K562 (cell line): ENCODE data around the gene UBE2E2. TPM values are rescaled to one million over a fixed set of nuclear protein-coding genes. Genes with fewer than 3 reads are reported as not detected.

Experiments used
- ATAC-seq: fragments of 200-7000 bp; cut with Tn5 transposase; 3 replicates; pipeline ENCODE4 v1.9.1; 2020; ENCODE audit warnings: moderate library complexity
- BruUV-seq: library from RNA; stranded (reverse); fragments of 400-500 nt; replicated peaks from 2 replicates; lab custom pipeline; 2021; lab: Mats Ljungman, UMichigan
- CTCF ChIA-PET: fragments of 300-600 bp; formaldehyde crosslinking; extraction: SDS; loops from one replicate; lab custom pipeline; 2021; ENCODE audit warnings: low intra/inter-chr PET ratio; lab: Yijun Ruan, JAX
- POLR2A ChIA-PET: fragments of 300-600, 350-650 bp; sonication (Branson Sonifier 250); formaldehyde crosslinking; extraction: SDS; loops from one replicate; lab custom pipeline; 2021; ENCODE audit warnings: antibody characterized with exemption, inconsistent platforms; lab: Yijun Ruan, JAX
- DNase-seq, 4 experiments: peaks; one replicate each; pipeline versions ENCODE4 v3.0.0 to v3.0.0-alpha.2; 2011 to 2018; ENCODE audit warnings: low spot score in 3 of 4, mixed read lengths in 3 of 4; ENCODE audit errors: extremely low read depth in 1 of 4
- FAIRE-seq: peaks from 2 replicates; lab custom pipeline; 2011; peaks lifted over from hg19 to GRCh38; lab: Jason Lieb, UNC
- H2AFZ ChIP-seq: 2 replicates; pipeline ENCODE4 v1.6.0; 2011; ENCODE audit warnings: low read depth, low read length, control low read depth, inconsistent platforms
- H3K27ac ChIP-seq: fragments of 200-600 bp; 3 replicates; pipeline ENCODE4 v1.8.0; 2011; ENCODE audit warnings: low read depth, mild to moderate bottlenecking, control low read depth, inconsistent platforms, low read length, moderate library complexity, mixed read lengths; ENCODE audit errors: extremely low read depth
- H3K27me3 ChIP-seq, 2 experiments: fragments of 300-600 bp in 1 of 2; 2 replicates in 1 of 2; 3 replicates in 1 of 2; pipeline versions ENCODE4 v1.6.0 to v1.8.0; 2011; ENCODE audit warnings: inconsistent platforms in 2 of 2, low read length in 2 of 2, mild to moderate bottlenecking in 1 of 2, mixed read lengths in 1 of 2, moderate library complexity in 1 of 2; ENCODE audit not compliant: control insufficient read depth in 2 of 2, insufficient read depth in 2 of 2
- H3K36me3 ChIP-seq: fragments of 300-600 bp; 3 replicates; pipeline ENCODE4 v1.8.0; 2011; ENCODE audit warnings: mild to moderate bottlenecking, low read length, inconsistent platforms; ENCODE audit not compliant: control insufficient read depth, insufficient read depth
- H3K4me1 ChIP-seq, 2 experiments: fragments of 200-600 bp in 1 of 2; replicated peaks in 1 of 2; 2 replicates in 1 of 2; 3 replicates in 1 of 2; pipeline versions ENCODE4 v1.5.1 to v1.8.0; 2011; ENCODE audit warnings: inconsistent platforms in 2 of 2, low read length in 2 of 2, mild to moderate bottlenecking in 1 of 2, mixed read lengths in 1 of 2, moderate library complexity in 1 of 2; ENCODE audit not compliant: control insufficient read depth in 2 of 2, insufficient read depth in 2 of 2
- H3K4me2 ChIP-seq: 2 replicates; pipeline ENCODE4 v1.6.1; 2011; ENCODE audit warnings: low read length, control low read depth, inconsistent platforms, mixed read lengths; ENCODE audit not compliant: insufficient read depth
- H3K4me3 ChIP-seq: fragments of 200-600 bp; sonication (generic), shearing (Covaris generic); 2 replicates; pipeline ENCODE4 v1.5.1; 2016; ENCODE audit warnings: control low read depth, inconsistent platforms
- H3K79me2 ChIP-seq: fragments of 200-600 bp; 3 replicates; pipeline ENCODE4 v1.8.0; 2011; ENCODE audit warnings: low read length, inconsistent platforms; ENCODE audit not compliant: control insufficient read depth, insufficient read depth
- H3K9ac ChIP-seq, 2 experiments: 2 replicates each; pipeline versions ENCODE4 v1.6.0 to v1.6.1; 2011; ENCODE audit warnings: low read depth in 2 of 2, low read length in 2 of 2, control low read depth in 1 of 2, inconsistent platforms in 1 of 2, mild to moderate bottlenecking in 1 of 2, mixed read lengths in 1 of 2; ENCODE audit not compliant: insufficient read depth in 1 of 2
- H3K9me1 ChIP-seq: one replicate; pipeline ENCODE4 v1.6.0; 2011; ENCODE audit warnings: inconsistent platforms, mild to moderate bottlenecking, low read length, moderate library complexity; ENCODE audit not compliant: control insufficient read depth, insufficient read depth
- H3K9me3 ChIP-seq: replicated peaks from 2 replicates; pipeline ENCODE4 v1.5.1; 2011; ENCODE audit warnings: low read depth, low read length, inconsistent platforms; ENCODE audit not compliant: control insufficient read depth, insufficient read depth
- H4K20me1 ChIP-seq: replicated peaks from 2 replicates; pipeline ENCODE4 v1.6.1; 2011; ENCODE audit warnings: low read length, inconsistent platforms, mixed read lengths; ENCODE audit not compliant: control insufficient read depth, insufficient read depth
- CHD2 ChIP-seq: IDR thresholded peaks from 2 replicates; pipeline ENCODE4 v1.6.1; 2011; ENCODE audit warnings: low read depth, low read length
- HNRNPUL1 ChIP-seq: fragments of 200-400 bp; formaldehyde crosslinking; IDR thresholded peaks from 2 replicates; pipeline ENCODE4 v1.6.1; 2017; ENCODE audit warnings: low read length
- MTA3 ChIP-seq: fragments of 450-650 bp; formaldehyde crosslinking; IDR thresholded peaks from 2 replicates; pipeline ENCODE4 v1.6.1; 2017; ENCODE audit warnings: mild to moderate bottlenecking, borderline replicate concordance
- ZNF75A ChIP-seq: fragments of 450-650 bp; formaldehyde crosslinking; IDR thresholded peaks from 2 replicates; pipeline ENCODE4 v1.4.0; 2020; ENCODE audit warnings: mild to moderate bottlenecking
- ZNF785 ChIP-seq: fragments of 250-450 bp; sonication (Bioruptor Pico); IDR thresholded peaks from 2 replicates; pipeline ENCODE4 v1.4.0; 2020; ENCODE audit warnings: mild to moderate bottlenecking
- WGBS: fragments of 100-300 bp; shearing (Covaris generic); methylation state at CpG from one replicate; pipeline ENCODE4 v1.1.6; 2016; ENCODE audit warnings: low coverage, mixed read lengths; ENCODE audit not compliant: insufficient coverage; ENCODE audit errors: missing lambda C conversion rate; 5-methylcytosine and 5-hydroxymethylcytosine counted together
- in situ Hi-C: fragments of 300-500 bp; cut with MboI; formaldehyde crosslinking; loops from 4 replicates; pipeline ENCODE4 v1.15.0; 2018; ENCODE audit warnings: inconsistent platforms, mixed read lengths
- intact Hi-C: fragments of 100-400 bp; cut with micrococcal nuclease; formaldehyde crosslinking; loops from 2 replicates; pipeline ENCODE4 v1.14.2; 2022
- polyA plus RNA-seq, 8 experiments: library from polyadenylated mRNA; depleted of rRNA in 4 of 8; stranded (reverse) in 5 of 8; unstranded in 3 of 8; fragments of >200 nt; fragmentation: Nextera tagmentation in 2 of 8; fragmentation: Illumina TruSeq in 1 of 8; extraction: Ambion mirVana in 2 of 8; extraction: Trizol in 1 of 8; gene quantifications; 2 replicates each; pipeline versions ENCODE4 v1.2.1 to v1.2.3, GENCODE V29; 2011 to 2014; ENCODE audit warnings: inconsistent platforms in 1 of 8, missing spikeins in 1 of 8
- total RNA-seq, 7 experiments: library from RNA; depleted of rRNA in 6 of 7; stranded (reverse); fragments of >200 nt in 6 of 7; fragmentation: Illumina TruSeq in 2 of 7; extraction: Trizol in 2 of 7; gene quantifications; 2 replicates each; pipeline versions ENCODE4 v1.2.1 to v1.2.3, GENCODE V29; 2011 to 2021; ENCODE audit warnings: low replicate concordance in 1 of 7
- TF ChIP-seq, protein P1 (sequence below): fragments of 250-450 bp; sonication (Bioruptor Pico); IDR thresholded peaks from 2 replicates; pipeline ENCODE4 v1.8.0; 2021; ENCODE audit warnings: moderate library complexity, mild to moderate bottlenecking, inconsistent platforms

Gene UBE2E2
- total and polyA plus RNA-seq, 9 of the 15 experiments (the other 6 are each of a cell fraction or from before 2014, with no cell fraction given), result 0.22 to 5.1 (median 1.9) TPM

- Histone ChIP-seq H2AFZ (no peak overlapping the region), H3K9me1 (no peaks in the 10 kb centered on the region), H3K4me1 (no peaks in the 10 kb centered on the region), H3K9me3 (no peaks in the 10 kb centered on the region), H3K27me3 (no peaks in the 10 kb centered on the region), H3K4me2 (no peak overlapping the region), H3K36me3 (no peaks in the 10 kb centered on the region), H4K20me1 (no peaks in the 10 kb centered on the region), H3K4me3 (no peak overlapping the region), H3K79me2 (no peaks in the 10 kb centered on the region)
- in situ Hi-C loops (no loop called here), intact Hi-C loops (no loop called here)
- no TSS peak for BruUV-seq
- ATAC-seq (no peak), DNase-seq (no peak)
- ChIA-PET POLR2A (no interaction called here), CTCF (no interaction called here)
- TF ChIP-seq HNRNPUL1 (no peak), ZNF75A (CRISPR knock-in tag) (no peak), ZNF785 (CRISPR knock-in tag) (no peak)
- TF ChIP-seq, all 486 proteins: peak for 0
- 0% methylated on average over 1 of the region's 1 CpG for WGBS
- H3K27ac ChIP-seq, result no peak overlapping the region
- no peak overlapping the region for H3K9ac ChIP-seq
- FAIRE-seq, result no peak
Measured at GRCh38 chr3:23264413-23264812, 61.3 kb downstream of the UBE2E2 start.

DNA sequence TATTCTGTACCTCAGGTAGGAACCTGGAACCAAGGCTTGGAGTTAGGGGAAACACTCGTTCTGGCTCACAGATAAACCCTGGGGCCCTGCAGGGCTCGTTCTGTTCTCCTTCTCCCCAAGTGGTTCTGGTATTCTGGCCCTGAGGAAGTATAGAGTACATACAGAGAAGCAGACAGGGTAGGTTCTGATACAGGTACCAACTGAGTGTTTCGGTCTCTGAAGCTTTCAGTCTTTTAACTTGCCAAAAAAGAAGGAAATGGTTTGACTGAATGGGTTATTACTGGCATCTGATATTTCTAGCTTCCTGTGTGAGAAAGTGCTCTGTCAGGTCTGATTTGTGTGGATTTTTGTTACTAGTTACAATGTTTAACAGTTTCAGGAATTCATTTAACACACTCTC is 67.3 kb downstream of the UBE2E2 start:
- FAIRE-seq (no peak), DNase-seq (no peak), ATAC-seq (no peak)
- H2AFZ ChIP-seq, result no peak overlapping the region
- no peak overlapping the region for H3K9ac ChIP-seq
- ChIA-PET CTCF (no interaction called here), POLR2A (no interaction called here)
- intact Hi-C loops (no loop called here), in situ Hi-C loops (no loop called here)
- no peak overlapping the region for H3K4me3 ChIP-seq
- H3K27ac ChIP-seq, result no peak overlapping the region
- H3K9me3 ChIP-seq, result 0 out of 2 replicates have a peak, but pooled peaks cover 1% of the 10 kb centered on the region
- no TSS peak for BruUV-seq
- WGBS, result 0% methylated on average over 3 of the region's 3 CpGs
- no peaks in the 10 kb centered on the region for H3K4me1 ChIP-seq
- H3K9me1 ChIP-seq, result no peaks in the 10 kb centered on the region
- H4K20me1 ChIP-seq, result no peaks in the 10 kb centered on the region
- H3K27me3 ChIP-seq, result no peaks in the 10 kb centered on the region
- H3K36me3 ChIP-seq, result no peaks in the 10 kb centered on the region
- H3K4me2 ChIP-seq, result no peak overlapping the region
- H3K79me2 ChIP-seq, result no peaks in the 10 kb centered on the region
- TF ChIP-seq CHD2 (no peak), MTA3 (no peak)
- TF ChIP-seq, protein P1, sequence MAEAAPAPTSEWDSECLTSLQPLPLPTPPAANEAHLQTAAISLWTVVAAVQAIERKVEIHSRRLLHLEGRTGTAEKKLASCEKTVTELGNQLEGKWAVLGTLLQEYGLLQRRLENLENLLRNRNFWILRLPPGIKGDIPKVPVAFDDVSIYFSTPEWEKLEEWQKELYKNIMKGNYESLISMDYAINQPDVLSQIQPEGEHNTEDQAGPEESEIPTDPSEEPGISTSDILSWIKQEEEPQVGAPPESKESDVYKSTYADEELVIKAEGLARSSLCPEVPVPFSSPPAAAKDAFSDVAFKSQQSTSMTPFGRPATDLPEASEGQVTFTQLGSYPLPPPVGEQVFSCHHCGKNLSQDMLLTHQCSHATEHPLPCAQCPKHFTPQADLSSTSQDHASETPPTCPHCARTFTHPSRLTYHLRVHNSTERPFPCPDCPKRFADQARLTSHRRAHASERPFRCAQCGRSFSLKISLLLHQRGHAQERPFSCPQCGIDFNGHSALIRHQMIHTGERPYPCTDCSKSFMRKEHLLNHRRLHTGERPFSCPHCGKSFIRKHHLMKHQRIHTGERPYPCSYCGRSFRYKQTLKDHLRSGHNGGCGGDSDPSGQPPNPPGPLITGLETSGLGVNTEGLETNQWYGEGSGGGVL (CRISPR knock-in tag), result no peak
